NCI-H2029 (cell line): ENCODE data around the gene PAXX.
"Not testable (repeated sequence)": the region's sequence is repeated elsewhere in the genome, so short reads cannot be mapped to it uniquely, and the experiment has no call there.

Source experiments
- DNase-seq: peaks from one replicate; lab custom pipeline; 2025; lab: John Stamatoyannopoulos, UW

The PAXX gene

DNA sequence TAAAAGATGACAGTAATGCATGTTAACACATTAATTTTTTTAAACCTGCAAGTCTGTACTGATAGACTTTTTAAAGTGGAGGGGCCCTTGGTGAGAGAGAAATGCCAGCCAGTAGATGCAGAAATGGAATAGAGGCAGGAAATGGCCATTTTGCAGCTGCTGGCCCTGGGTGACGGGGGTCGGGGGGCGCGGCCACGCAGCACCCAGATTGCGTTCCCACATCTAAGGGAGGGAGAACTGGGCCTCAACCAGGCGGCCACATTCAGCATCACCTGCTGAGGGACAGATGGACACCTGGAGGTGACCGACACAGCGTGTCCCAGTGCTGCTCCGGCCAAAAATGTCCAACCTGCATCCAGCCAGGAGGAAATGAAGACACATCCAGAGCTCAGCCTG, 10.4 kb downstream of the PAXX start:
- DNase-seq, result no peak

GRCh38 chr9:137004285-137004684, 12.1 kb downstream of the PAXX start:
- DNase-seq, result not testable (repeated sequence)

- DNase-seq, result no peak
Measured at GRCh38 chr9:137006116-137007003, 14.1 kb downstream of the PAXX start.

DNA sequence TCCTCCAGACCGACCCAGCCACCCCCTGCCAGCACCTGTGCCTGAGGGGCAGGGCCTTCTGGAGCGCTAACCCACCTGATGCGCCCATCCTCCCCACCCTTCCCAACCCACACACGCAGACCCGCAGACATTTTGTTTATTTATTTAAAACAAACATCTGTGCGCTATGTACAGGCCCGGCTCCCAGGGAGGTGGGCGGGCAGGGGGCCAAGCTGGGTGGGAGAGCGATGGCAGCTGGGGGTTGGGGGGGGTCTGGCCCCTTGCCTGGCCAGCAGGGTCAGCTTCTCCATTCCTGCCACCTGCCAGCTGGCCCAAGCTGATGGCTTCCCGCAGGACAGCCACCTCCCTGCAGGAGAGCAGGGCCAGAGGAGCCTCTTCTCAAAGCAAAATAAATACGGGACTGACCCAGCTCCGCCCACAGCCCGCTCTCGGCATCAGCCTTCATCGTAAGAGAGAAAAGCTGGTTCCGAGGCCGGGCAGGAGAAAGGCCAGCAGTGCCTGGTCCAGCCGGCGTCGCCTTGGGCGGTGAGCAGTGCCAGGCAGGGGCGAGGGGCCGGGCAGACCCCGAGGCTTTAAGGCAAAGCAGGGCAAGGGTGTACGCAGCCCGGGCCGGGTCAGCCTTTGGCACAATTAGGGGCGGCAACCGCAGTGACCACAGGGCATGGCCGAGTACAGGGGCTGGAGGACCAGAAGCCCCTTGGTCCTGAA, 15.0 kb downstream of the PAXX start:
- DNase-seq, result peak; percentile 74

DNA sequence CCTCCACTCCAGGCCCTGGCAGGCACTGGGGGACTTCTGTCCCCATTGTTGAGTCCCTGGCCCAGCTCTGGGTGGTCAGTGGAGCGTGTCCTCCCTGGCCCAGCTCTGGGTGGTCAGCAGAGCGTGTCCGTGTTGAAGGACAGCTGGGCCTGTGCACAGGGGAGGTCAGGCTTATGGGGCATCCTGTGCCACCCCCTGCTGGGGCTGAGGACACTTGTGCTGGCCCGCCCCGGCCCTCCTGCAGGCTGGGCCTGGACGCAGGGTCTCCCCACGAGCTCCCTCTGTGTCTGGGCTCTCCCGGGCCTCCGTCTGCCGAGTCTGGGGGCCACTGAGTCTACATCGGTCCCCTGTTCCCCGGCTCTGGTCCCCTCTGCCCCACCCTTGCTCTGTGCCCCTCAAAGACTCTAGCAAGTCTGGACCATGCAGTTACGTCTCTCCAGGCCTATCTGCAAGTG, 15.6 kb downstream of the PAXX start:
- DNase-seq, result no peak

GRCh38 chr9:137008312-137008711, 16.1 kb downstream of the PAXX start:
- no peak for DNase-seq

DNA sequence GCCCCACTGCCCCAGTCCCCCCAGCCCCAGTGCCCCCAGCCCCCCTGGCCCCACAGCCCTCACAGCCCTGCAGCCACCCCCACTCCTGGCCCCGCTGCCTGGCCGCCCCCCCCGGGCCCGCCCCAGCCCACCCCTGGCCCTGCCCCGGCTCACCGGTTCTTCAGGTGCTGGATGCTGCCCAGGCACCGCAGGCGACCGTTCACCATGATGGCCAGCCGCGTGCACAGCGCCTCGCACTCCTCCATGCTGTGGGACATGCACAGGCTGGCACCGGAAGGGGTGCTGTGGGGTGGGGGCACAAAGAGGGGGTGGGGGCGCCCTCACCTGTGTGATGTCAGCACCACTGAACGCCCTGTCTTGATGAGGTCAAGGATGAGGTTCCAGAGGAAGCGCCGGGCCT, 17.0 kb downstream of the PAXX start:
- no peak for DNase-seq

DNA sequence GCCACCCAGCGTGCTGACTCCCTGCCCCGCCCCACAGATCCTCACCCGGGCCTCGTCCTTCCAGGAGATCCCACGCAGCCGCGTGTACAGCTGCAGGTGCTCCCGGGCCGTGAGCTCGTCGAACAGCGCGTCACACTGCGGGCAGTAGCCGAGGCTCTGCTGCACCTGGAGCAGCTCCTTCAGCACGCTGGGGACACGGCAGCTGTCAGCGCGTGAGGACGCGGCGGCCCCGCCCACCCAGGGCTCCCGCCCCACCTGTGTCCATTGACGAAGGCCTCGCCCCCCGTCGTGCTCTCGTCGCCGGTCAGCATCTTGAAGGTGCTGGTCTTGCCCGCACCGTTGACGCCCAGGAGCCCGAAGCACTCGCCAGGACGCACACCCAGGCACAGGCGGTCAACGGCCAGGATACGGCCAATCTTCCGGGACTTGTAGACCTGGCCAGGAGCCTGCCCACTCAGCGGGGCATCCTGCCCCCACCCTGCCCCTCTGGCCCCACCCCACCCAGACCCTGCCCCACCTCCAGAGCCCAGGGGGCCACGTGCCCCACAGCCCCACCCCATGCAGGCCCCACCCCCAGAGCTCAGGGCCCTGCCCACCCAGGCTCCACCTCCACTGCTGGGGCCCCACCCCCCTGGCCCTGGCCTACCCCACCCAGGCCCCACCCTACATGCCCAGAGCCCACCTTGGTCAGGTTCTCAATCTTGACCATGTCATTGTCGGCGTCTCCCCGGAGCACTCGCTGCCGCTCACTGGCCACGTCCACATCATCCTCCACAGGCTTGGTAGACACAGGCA, 17.9 kb downstream of the PAXX start:
- DNase-seq, result peak; percentile 72

DNA sequence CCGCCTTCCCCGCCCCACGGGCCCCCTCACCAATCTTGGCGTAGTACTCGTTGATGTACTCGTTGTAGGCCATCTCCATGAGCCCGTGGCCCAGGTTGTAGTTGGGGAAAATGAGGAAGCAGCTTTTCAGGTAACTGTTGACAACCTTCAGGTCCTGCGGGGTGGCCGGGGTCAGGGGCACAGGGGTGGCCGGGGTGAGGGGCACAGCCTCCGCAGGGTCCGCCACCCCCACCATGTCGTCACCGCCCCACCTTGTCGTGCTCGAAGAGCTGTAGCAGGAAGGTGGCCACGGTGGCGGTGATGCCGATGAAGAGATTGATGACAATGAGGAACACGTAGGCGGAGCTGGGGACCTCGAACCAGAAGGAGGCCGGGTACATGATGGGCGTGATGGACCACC, 18.9 kb downstream of the PAXX start:
- no peak for DNase-seq

DNA sequence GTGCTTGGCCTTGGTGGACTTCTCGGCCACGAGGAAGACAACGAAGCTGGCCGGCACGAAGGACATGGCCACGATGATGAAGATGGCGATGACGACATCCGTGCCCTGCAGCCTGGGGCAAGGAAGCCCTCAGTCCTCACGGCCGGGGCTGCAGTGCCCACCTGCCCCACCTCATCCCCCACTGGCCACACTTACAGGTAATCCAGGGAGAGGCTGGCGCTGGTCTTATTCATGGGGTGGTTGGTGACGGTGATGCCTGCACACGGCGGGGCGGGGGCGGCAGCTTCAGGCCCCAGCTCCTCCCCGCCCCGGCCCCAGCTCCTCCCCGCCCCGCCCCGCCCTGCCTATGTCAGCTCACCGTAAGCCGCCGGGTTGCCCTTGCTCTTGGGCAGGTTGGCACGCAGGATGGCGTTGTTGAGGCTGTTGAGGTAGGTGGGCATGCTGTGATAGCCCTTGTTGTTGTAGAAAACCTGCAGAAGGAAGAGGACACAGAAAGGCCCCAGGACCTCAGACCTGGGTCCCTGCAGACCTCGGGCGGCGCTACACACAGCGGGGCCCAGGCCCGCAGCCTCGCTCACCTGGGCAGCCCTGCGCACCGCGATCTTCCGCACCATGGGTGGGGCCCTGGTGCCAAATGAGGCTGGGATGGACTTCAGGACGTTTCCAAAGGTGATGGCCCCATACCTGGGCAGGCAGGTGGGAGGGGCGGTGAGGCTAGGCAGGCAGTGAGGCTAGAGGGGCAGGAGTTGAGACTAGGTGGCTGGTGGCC, 19.9 kb downstream of the PAXX start:
- DNase-seq, result no peak

DNA sequence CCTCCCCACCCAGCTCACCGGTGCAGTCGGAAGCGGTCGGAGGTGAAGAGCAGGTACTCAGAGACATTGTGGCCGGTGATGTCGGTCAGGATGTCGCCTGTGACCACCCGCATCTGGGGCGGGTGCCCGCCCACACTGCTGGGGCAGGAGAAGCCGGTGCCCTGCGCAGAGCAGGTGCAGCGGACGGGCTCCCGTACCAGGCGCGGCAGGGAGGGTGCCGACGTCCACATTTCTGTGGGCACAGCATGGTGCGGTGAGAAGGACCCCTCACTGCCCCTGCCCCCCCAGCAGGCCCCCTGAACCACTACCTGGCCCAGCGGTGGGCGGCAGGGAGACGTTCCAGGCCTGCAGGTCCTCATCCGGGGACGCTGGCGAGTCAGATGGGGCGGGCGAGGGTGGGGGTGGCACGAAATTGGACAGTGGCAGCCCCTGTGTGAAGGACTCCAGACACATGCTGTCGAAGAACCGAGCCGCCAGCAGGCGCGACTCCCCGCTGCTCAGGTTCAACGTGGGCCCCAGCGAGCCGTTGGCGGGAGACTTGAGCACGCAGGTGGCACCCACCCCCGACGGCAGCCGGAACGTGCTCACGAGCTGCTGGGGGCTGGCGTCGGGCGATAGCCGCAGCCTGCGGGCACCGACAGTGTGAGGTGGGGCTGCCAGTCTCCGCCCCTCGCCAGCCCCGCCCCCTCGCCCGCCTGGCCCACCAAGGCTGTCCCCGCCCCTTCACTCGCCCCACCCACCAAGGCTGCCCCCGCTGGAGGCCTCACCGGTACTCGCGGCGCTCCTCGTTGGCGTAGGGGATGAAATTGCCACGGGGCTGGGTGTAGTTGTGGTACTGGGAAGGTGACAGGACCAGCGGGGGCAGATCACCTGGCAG, 20.7 kb downstream of the PAXX start:
- DNase-seq, result no peak

DNA sequence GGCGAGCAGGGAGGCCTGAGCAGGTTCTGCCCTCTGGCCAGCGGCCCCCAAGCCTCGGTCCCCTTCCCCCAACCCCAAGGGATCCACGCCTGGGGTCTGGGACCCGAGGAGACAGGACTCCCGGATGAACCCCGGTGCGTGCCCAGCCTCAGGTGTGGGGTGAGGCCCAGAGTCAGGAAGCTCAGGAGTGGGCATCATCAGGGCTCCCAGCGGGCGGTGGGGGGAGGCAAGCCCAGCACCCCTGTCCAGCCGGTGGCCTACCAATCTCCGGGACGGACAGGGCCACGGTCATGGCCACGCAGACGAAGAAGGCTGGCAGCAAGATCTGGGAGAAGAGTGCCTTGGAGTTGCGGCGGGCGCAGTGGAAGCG, 21.3 kb downstream of the PAXX start:
- DNase-seq, result no peak

GRCh38 chr9:137014166-137014565, 21.9 kb downstream of the PAXX start:
- DNase-seq, result no peak

GRCh38 chr9:137014776-137015539, 22.7 kb downstream of the PAXX start:
- DNase-seq, result no peak

DNA sequence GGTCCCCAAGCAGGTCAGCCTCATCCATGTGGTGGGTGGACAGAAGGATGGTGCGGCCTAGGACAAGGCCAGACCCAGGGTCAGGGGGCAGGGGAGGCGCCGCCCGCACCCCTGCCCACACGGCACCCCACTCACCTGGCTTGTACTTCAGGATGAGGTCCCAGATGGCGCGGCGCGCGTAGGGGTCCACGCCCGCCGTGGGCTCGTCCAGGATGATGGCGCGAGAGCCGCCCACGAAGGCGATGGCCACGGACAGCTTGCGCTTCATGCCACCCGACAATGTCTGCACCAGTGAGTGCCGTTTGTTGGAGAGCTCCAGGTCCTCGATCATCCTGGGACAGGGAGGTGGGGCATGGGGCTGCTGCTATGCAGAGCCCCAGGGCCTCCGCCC, 23.3 kb downstream of the PAXX start:
- DNase-seq, result no peak

DNA sequence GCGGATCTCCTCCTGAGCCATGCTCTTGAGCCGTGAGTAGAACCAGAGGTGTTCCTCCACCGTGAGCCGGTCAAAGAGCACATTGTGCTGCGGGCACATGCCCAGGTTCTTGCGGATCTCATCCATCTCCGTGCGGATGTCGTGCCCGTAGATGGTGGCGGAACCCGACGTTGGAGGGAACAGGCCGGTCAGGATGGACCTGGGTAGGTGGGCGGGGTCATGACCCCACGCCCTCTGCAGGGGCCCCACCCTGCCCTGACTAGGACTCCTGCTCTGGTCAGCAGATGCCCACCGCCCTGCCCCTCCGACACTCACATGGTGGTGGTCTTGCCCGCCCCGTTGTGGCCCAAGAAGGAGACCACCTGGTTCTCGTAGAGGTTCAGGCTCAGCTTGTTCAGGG, 23.8 kb downstream of the PAXX start:
- DNase-seq, result no peak

GRCh38 chr9:137016436-137016835, 24.2 kb downstream of the PAXX start:
- no peak for DNase-seq

DNA sequence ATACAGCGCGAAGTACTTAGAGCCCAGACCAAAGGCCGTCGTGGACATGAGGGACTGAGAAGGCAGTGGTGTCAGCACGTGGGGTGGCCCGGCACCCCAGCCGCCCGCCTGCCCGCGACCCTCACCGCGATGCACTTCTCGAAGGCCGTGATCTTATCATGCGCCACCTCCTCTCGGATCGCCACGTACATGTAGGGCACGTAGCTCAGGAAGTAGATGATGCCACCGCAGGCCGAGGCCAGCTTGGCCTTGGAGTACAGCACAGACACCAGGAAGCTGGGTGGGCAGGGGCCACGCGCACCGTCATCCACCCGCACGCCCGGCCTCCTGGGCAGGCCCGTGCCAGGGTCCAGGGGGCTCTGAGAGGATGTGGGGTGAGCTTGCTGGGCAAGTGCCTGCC, 24.8 kb downstream of the PAXX start:
- DNase-seq, result no peak

DNA sequence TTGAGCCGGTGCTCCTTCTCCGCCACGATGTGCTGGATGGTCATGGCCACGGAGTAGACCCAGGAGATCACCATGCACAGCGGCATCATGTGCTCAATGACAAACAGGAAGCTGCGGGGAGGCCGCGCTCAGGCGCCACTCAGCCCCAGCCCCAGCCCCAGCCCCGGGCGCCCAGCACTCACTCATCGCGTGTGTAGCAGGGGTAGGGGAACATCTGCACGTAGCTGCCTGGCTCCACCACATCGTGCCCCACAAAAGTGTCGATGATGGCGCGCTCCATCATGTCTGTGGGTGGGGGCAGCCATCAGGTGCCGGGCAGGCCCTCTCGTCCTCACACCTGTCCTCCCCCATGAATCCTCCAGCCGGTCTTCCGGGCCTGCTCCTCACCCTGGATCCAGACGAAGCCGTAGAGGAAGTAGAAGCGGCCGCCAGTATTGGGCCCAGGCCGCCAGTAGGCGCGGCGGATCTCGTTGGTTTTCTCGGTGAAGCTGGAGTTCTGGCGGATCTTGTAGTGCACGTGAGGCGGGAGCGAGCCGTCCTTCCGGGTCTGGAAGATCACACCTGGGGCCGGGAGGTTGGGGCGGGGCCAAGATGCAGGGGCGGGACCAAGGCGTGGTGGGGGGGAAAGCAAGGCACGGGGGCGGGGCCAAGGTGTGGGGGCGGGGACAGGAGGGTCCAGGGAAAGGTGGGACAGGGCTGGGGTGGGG, 25.7 kb downstream of the PAXX start:
- DNase-seq, result no peak
